ENCODE results near the gene LARGE1. TPM values are rescaled to one million over a fixed set of nuclear protein-coding genes. Genes with fewer than 3 reads are reported as not detected.

Gene LARGE1
- total RNA-seq, 1 donor from 2014 or later: 35.7 TPM

- H3K27ac Mint-ChIP-seq: no peak overlapping the region
- TF ChIP-seq CTCF (IDR thresholded peaks at IDR 0.05; ENCODE audit: unreplicated experiment): no peak
- no peaks in the 10 kb centered on the region for H3K9me3 Mint-ChIP-seq
- H3K27me3 Mint-ChIP-seq (ENCODE audit: low read depth): peaks cover 48% of the 10 kb centered on the region
- no peaks in the 10 kb centered on the region for H3K36me3 Mint-ChIP-seq
- no peak for DNase-seq (ENCODE audit: low spot score in 2 of 2, unreplicated experiment in 2 of 2)
- H3K4me3 Mint-ChIP-seq: no peak overlapping the region
- no peaks in the 10 kb centered on the region for H3K4me1 Mint-ChIP-seq
Measured at GRCh38 chr22:33443683-33444082, 476.6 kb downstream of the LARGE1 start.

- Mint-ChIP-seq H3K4me1 (peaks cover 11% of the 10 kb centered on the region), H3K36me3 (no peaks in the 10 kb centered on the region), H3K9me3 (no peaks in the 10 kb centered on the region), H3K27me3 (ENCODE audit: low read depth) (peaks cover 55% of the 10 kb centered on the region), H3K4me3 (no peak overlapping the region), H3K27ac (no peak overlapping the region)
- TF ChIP-seq CTCF (IDR thresholded peaks at IDR 0.05; ENCODE audit: unreplicated experiment): no peak
- DNase-seq (ENCODE audit: low spot score in 2 of 2, unreplicated experiment in 2 of 2): no peak
Measured at GRCh38 chr22:33440756-33441155, 479.5 kb downstream of the LARGE1 start.

GRCh38 chr22:33438273-33438672, 482.0 kb downstream of the LARGE1 start:
- no peak overlapping the region for H3K4me3 Mint-ChIP-seq
- TF ChIP-seq CTCF (IDR thresholded peaks at IDR 0.05; ENCODE audit: unreplicated experiment): no peak
- peak; percentile 44 to 61 for DNase-seq (ENCODE audit: low spot score in 2 of 2, unreplicated experiment in 2 of 2)
- H3K9me3 Mint-ChIP-seq: no peaks in the 10 kb centered on the region
- H3K4me1 Mint-ChIP-seq: peaks cover 11% of the 10 kb centered on the region
- peaks cover 63% of the 10 kb centered on the region for H3K27me3 Mint-ChIP-seq (ENCODE audit: low read depth)
- peak overlapping the region; percentile 10 for H3K27ac Mint-ChIP-seq
- no peaks in the 10 kb centered on the region for H3K36me3 Mint-ChIP-seq

- peaks cover 42% of the 10 kb centered on the region for H3K27me3 Mint-ChIP-seq (ENCODE audit: low read depth)
- no peak for TF ChIP-seq CTCF (IDR thresholded peaks at IDR 0.05; ENCODE audit: unreplicated experiment)
- no peak overlapping the region for H3K27ac Mint-ChIP-seq
- H3K9me3 Mint-ChIP-seq: no peaks in the 10 kb centered on the region
- H3K4me3 Mint-ChIP-seq: no peak overlapping the region
- H3K36me3 Mint-ChIP-seq: no peaks in the 10 kb centered on the region
- peaks cover 3% of the 10 kb centered on the region for H3K4me1 Mint-ChIP-seq
- no peak for DNase-seq (ENCODE audit: low spot score in 2 of 2, unreplicated experiment in 2 of 2)
Measured at GRCh38 chr22:33431300-33431699, 489.0 kb downstream of the LARGE1 start.

GRCh38 chr22:33429281-33429680, 491.0 kb downstream of the LARGE1 start:
- H3K27me3 Mint-ChIP-seq (ENCODE audit: low read depth): peaks cover 24% of the 10 kb centered on the region
- DNase-seq (ENCODE audit: low spot score in 2 of 2, unreplicated experiment in 2 of 2): no peak
- no peaks in the 10 kb centered on the region for H3K9me3 Mint-ChIP-seq
- H3K36me3 Mint-ChIP-seq: no peaks in the 10 kb centered on the region
- H3K4me3 Mint-ChIP-seq: no peak overlapping the region
- no peak overlapping the region for H3K27ac Mint-ChIP-seq
- H3K4me1 Mint-ChIP-seq: peaks cover 3% of the 10 kb centered on the region
- TF ChIP-seq CTCF (IDR thresholded peaks at IDR 0.05; ENCODE audit: unreplicated experiment): no peak

- H3K27me3 Mint-ChIP-seq (ENCODE audit: low read depth): peaks cover 13% of the 10 kb centered on the region
- H3K36me3 Mint-ChIP-seq: no peaks in the 10 kb centered on the region
- no peaks in the 10 kb centered on the region for H3K9me3 Mint-ChIP-seq
- H3K27ac Mint-ChIP-seq: no peak overlapping the region
- H3K4me1 Mint-ChIP-seq: peaks cover 3% of the 10 kb centered on the region
- no peak for DNase-seq (ENCODE audit: low spot score in 2 of 2, unreplicated experiment in 2 of 2)
- TF ChIP-seq CTCF (IDR thresholded peaks at IDR 0.05; ENCODE audit: unreplicated experiment): no peak
- no peak overlapping the region for H3K4me3 Mint-ChIP-seq
Measured at GRCh38 chr22:33427461-33427860, 492.8 kb downstream of the LARGE1 start.

All from mesothelial cell of epicardium (in vitro differentiated cells).